ENCODE results near the gene EYA4.

The EYA4 gene

GRCh38 chr6:133424359-133424758, 183.2 kb downstream of the EYA4 start:
- Histone ChIP-seq H3K4me3 (ENCODE audit: insufficient read length, low read depth) (no peak overlapping the region), H3K9me3 (ENCODE audit: insufficient read depth, low read length) (no peaks in the 10 kb centered on the region), H3K4me1 (ENCODE audit: insufficient read depth, insufficient read length) (no peaks in the 10 kb centered on the region), H3K9ac (ENCODE audit: insufficient read length, low read depth) (no peak overlapping the region), H3K36me3 (ENCODE audit: insufficient read depth, insufficient read length, low read length) (no peaks in the 10 kb centered on the region), H3K27me3 (ENCODE audit: insufficient read depth, insufficient read length) (no peaks in the 10 kb centered on the region)
- TF ChIP-seq ZNF274 (IDR thresholded peaks at IDR 0.05; ENCODE audit: low read depth, low read length): no peak
- TF ChIP-seq SUZ12 (IDR thresholded peaks at IDR 0.05; ENCODE audit: extremely low read depth, insufficient read depth, insufficient read length): no peak
- TF ChIP-seq YY1 (IDR thresholded peaks at IDR 0.05; ENCODE audit: insufficient read depth, insufficient read length): no peak
- no peak for DNase-seq (ENCODE audit: low read depth, low spot score)

GRCh38 chr6:133426038-133426437, 184.9 kb downstream of the EYA4 start:
- Histone ChIP-seq H3K4me3 (ENCODE audit: insufficient read length, low read depth) (no peak overlapping the region), H3K4me1 (ENCODE audit: insufficient read depth, insufficient read length) (no peaks in the 10 kb centered on the region), H3K36me3 (ENCODE audit: insufficient read depth, insufficient read length, low read length) (no peaks in the 10 kb centered on the region), H3K27me3 (ENCODE audit: insufficient read depth, insufficient read length) (no peaks in the 10 kb centered on the region), H3K9ac (ENCODE audit: insufficient read length, low read depth) (no peak overlapping the region), H3K9me3 (ENCODE audit: insufficient read depth, low read length) (no peaks in the 10 kb centered on the region)
- DNase-seq (ENCODE audit: low read depth, low spot score): no peak
- TF ChIP-seq SUZ12 (IDR thresholded peaks at IDR 0.05; ENCODE audit: extremely low read depth, insufficient read depth, insufficient read length) (no peak), ZNF274 (IDR thresholded peaks at IDR 0.05; ENCODE audit: low read depth, low read length) (no peak)

GRCh38 chr6:133428295-133428694, 187.1 kb downstream of the EYA4 start:
- TF ChIP-seq YY1 (IDR thresholded peaks at IDR 0.05; ENCODE audit: insufficient read depth, insufficient read length): no peak
- no peaks in the 10 kb centered on the region for H3K36me3 ChIP-seq (ENCODE audit: insufficient read depth, insufficient read length, low read length)
- no peak for DNase-seq (ENCODE audit: low read depth, low spot score)
- H3K4me1 ChIP-seq (ENCODE audit: insufficient read depth, insufficient read length): no peaks in the 10 kb centered on the region
- H3K9me3 ChIP-seq (ENCODE audit: insufficient read depth, low read length): no peaks in the 10 kb centered on the region
- H3K27me3 ChIP-seq (ENCODE audit: insufficient read depth, insufficient read length): no peaks in the 10 kb centered on the region
- H3K9ac ChIP-seq (ENCODE audit: insufficient read length, low read depth): no peak overlapping the region
- H3K4me3 ChIP-seq (ENCODE audit: insufficient read length, low read depth): no peak overlapping the region

- DNase-seq (ENCODE audit: low read depth, low spot score): no peak
- H3K4me3 ChIP-seq (ENCODE audit: insufficient read length, low read depth): no peak overlapping the region
- TF ChIP-seq YY1 (IDR thresholded peaks at IDR 0.05; ENCODE audit: insufficient read depth, insufficient read length) (no peak), ZNF274 (IDR thresholded peaks at IDR 0.05; ENCODE audit: low read depth, low read length) (no peak), SUZ12 (IDR thresholded peaks at IDR 0.05; ENCODE audit: extremely low read depth, insufficient read depth, insufficient read length) (no peak)
Observed at GRCh38 chr6:133430530-133430929, 189.4 kb downstream of the EYA4 start.

GRCh38 chr6:133431031-133431430, 189.9 kb downstream of the EYA4 start:
- no peak for DNase-seq (ENCODE audit: low read depth, low spot score)
- H3K4me1 ChIP-seq (ENCODE audit: insufficient read depth, insufficient read length): no peaks in the 10 kb centered on the region
- no peaks in the 10 kb centered on the region for H3K9me3 ChIP-seq (ENCODE audit: insufficient read depth, low read length)
- no peak overlapping the region for H3K9ac ChIP-seq (ENCODE audit: insufficient read length, low read depth)
- no peaks in the 10 kb centered on the region for H3K27me3 ChIP-seq (ENCODE audit: insufficient read depth, insufficient read length)
- no peak overlapping the region for H3K4me3 ChIP-seq (ENCODE audit: insufficient read length, low read depth)
- TF ChIP-seq ZNF274 (IDR thresholded peaks at IDR 0.05; ENCODE audit: low read depth, low read length) (no peak), YY1 (IDR thresholded peaks at IDR 0.05; ENCODE audit: insufficient read depth, insufficient read length) (no peak), SUZ12 (IDR thresholded peaks at IDR 0.05; ENCODE audit: extremely low read depth, insufficient read depth, insufficient read length) (no peak)
- no peaks in the 10 kb centered on the region for H3K36me3 ChIP-seq (ENCODE audit: insufficient read depth, insufficient read length, low read length)

More at GRCh38 chr6:133430530-133430929, 189.4 kb downstream of the EYA4 start:
- no peaks in the 10 kb centered on the region for H3K27me3 ChIP-seq (ENCODE audit: insufficient read depth, insufficient read length)
- no peaks in the 10 kb centered on the region for H3K36me3 ChIP-seq (ENCODE audit: insufficient read depth, insufficient read length, low read length)
- no peaks in the 10 kb centered on the region for H3K4me1 ChIP-seq (ENCODE audit: insufficient read depth, insufficient read length)
- no peaks in the 10 kb centered on the region for H3K9me3 ChIP-seq (ENCODE audit: insufficient read depth, low read length)
- H3K9ac ChIP-seq (ENCODE audit: insufficient read length, low read depth): no peak overlapping the region

GRCh38 chr6:133432021-133432989, 191.1 kb downstream of the EYA4 start:
- TF ChIP-seq ZNF274 (IDR thresholded peaks at IDR 0.05; ENCODE audit: low read depth, low read length) (no peak), YY1 (IDR thresholded peaks at IDR 0.05; ENCODE audit: insufficient read depth, insufficient read length) (no peak), SUZ12 (IDR thresholded peaks at IDR 0.05; ENCODE audit: extremely low read depth, insufficient read depth, insufficient read length) (no peak)
- no peak overlapping the region for H3K4me3 ChIP-seq (ENCODE audit: insufficient read length, low read depth)

GRCh38 chr6:133435065-133435728, 194.0 kb downstream of the EYA4 start:
- Histone ChIP-seq H3K27me3 (ENCODE audit: insufficient read depth, insufficient read length) (no peaks in the 10 kb centered on the region), H3K9me3 (ENCODE audit: insufficient read depth, low read length) (no peaks in the 10 kb centered on the region), H3K4me3 (ENCODE audit: insufficient read length, low read depth) (no peak overlapping the region), H3K4me1 (ENCODE audit: insufficient read depth, insufficient read length) (no peaks in the 10 kb centered on the region), H3K9ac (ENCODE audit: insufficient read length, low read depth) (no peak overlapping the region), H3K36me3 (ENCODE audit: insufficient read depth, insufficient read length, low read length) (no peaks in the 10 kb centered on the region)
- no peak for DNase-seq (ENCODE audit: low read depth, low spot score)
- no peak for TF ChIP-seq ZNF274 (IDR thresholded peaks at IDR 0.05; ENCODE audit: low read depth, low read length)
- no peak for TF ChIP-seq SUZ12 (IDR thresholded peaks at IDR 0.05; ENCODE audit: extremely low read depth, insufficient read depth, insufficient read length)
- TF ChIP-seq YY1 (IDR thresholded peaks at IDR 0.05; ENCODE audit: insufficient read depth, insufficient read length): no peak

More at GRCh38 chr6:133432021-133432989, 191.1 kb downstream of the EYA4 start:
- H3K9ac ChIP-seq (ENCODE audit: insufficient read length, low read depth): no peak overlapping the region
- H3K4me1 ChIP-seq (ENCODE audit: insufficient read depth, insufficient read length): no peaks in the 10 kb centered on the region
- DNase-seq (ENCODE audit: low read depth, low spot score): no peak
- H3K36me3 ChIP-seq (ENCODE audit: insufficient read depth, insufficient read length, low read length): no peaks in the 10 kb centered on the region
- no peaks in the 10 kb centered on the region for H3K9me3 ChIP-seq (ENCODE audit: insufficient read depth, low read length)
- no peaks in the 10 kb centered on the region for H3K27me3 ChIP-seq (ENCODE audit: insufficient read depth, insufficient read length)

Data from NT2/D1 (cell line).